Lung (tissue), 12 donors: ENCODE results near the gene B3GNT9. TPM values are rescaled to one million over a fixed set of nuclear protein-coding genes. Genes with fewer than 3 reads are reported as not detected.

ENCODE experiments used
- ATAC-seq: fragments of 200-7000 bp; cut with Tn5 transposase; one replicate; pipeline ENCODE4 v1.9.1; 2020; ENCODE audit warnings: moderate number of reproducible peaks; ENCODE audit not compliant: insufficient read depth, low FRiP score
- DNase-seq, 3 donors: peaks; one replicate each; pipeline ENCODE4 v3.0.0-alpha.2; 2013 to 2017
- H3K27ac ChIP-seq, 2 donors: one replicate each; pipeline ENCODE4 v1.5.1; 2013; ENCODE audit warnings: mild to moderate bottlenecking in 2 of 2, moderate library complexity in 2 of 2, control low read depth in 1 of 2, inconsistent platforms in 1 of 2, low read depth in 1 of 2, low read length in 1 of 2
- H3K27me3 ChIP-seq, 3 donors: one replicate each; pipeline ENCODE4 v1.5.1; 2013; ENCODE audit warnings: low read length in 2 of 3; ENCODE audit not compliant: control insufficient read depth in 3 of 3, insufficient read depth in 3 of 3
- H3K36me3 ChIP-seq, 4 donors: one replicate each; pipeline ENCODE4 v1.5.1; 2013; ENCODE audit warnings: low read length in 4 of 4, mild to moderate bottlenecking in 1 of 4, moderate library complexity in 1 of 4; ENCODE audit not compliant: control insufficient read depth in 4 of 4, insufficient read depth in 4 of 4
- H3K4me1 ChIP-seq, 5 donors: one replicate each; pipeline ENCODE4 v1.5.1; 2013; ENCODE audit warnings: low read length in 5 of 5, mild to moderate bottlenecking in 2 of 5, moderate library complexity in 1 of 5; ENCODE audit not compliant: control insufficient read depth in 5 of 5, insufficient read depth in 5 of 5
- H3K4me3 ChIP-seq: one replicate; pipeline ENCODE4 v1.5.1; 2013; ENCODE audit warnings: mild to moderate bottlenecking, control low read depth, moderate library complexity
- H3K9ac ChIP-seq, 2 donors: one replicate each; pipeline ENCODE4 v1.5.1; 2013; ENCODE audit warnings: low read length in 2 of 2, control low read depth in 1 of 2; ENCODE audit not compliant: insufficient read depth in 1 of 2
- H3K9me3 ChIP-seq, 4 donors: one replicate each; pipeline ENCODE4 v1.5.1; 2013; ENCODE audit warnings: low read length in 3 of 4, mild to moderate bottlenecking in 1 of 4, moderate library complexity in 1 of 4; ENCODE audit not compliant: control insufficient read depth in 4 of 4, insufficient read depth in 3 of 4
- WGBS, 2 donors: extraction: QIAGEN DNeasy Blood & Tissue Kit; methylation state at CpG; one replicate each; pipeline ENCODE4 v1.1.7; 2013; 5-methylcytosine and 5-hydroxymethylcytosine counted together
- polyA plus RNA-seq, 2 donors: library from polyadenylated mRNA; stranded (reverse); fragments of 200-250 nt; gene quantifications; one replicate each; pipeline ENCODE4 v1.2.1, GENCODE V29; 2013
- total RNA-seq, 2 donors: library from RNA; depleted of rRNA in 1 of 2; stranded (reverse); fragments of >200 nt in 1 of 2; gene quantifications; one replicate each; pipeline ENCODE4 v1.2.1, GENCODE V29; 2014 to 2021
- TF ChIP-seq, protein P1 (sequence below): IDR thresholded peaks from 2 replicates; pipeline ENCODE4 v1.5.1; 2012; ENCODE audit warnings: mild to moderate bottlenecking; ENCODE audit errors: control extremely low read depth, extremely low read depth
- donor health status: control.
- donor health status: control.
- donor health status: Bipolar disorder and iron deficiency.
- donor health status: healthy.
- donor health status: DM: yes; HTN: yes; CAD: no.

B3GNT9 gene
- total and polyA plus RNA-seq, 4 donors: 8.4 to 22.9 (median 14.5) TPM

DNA sequence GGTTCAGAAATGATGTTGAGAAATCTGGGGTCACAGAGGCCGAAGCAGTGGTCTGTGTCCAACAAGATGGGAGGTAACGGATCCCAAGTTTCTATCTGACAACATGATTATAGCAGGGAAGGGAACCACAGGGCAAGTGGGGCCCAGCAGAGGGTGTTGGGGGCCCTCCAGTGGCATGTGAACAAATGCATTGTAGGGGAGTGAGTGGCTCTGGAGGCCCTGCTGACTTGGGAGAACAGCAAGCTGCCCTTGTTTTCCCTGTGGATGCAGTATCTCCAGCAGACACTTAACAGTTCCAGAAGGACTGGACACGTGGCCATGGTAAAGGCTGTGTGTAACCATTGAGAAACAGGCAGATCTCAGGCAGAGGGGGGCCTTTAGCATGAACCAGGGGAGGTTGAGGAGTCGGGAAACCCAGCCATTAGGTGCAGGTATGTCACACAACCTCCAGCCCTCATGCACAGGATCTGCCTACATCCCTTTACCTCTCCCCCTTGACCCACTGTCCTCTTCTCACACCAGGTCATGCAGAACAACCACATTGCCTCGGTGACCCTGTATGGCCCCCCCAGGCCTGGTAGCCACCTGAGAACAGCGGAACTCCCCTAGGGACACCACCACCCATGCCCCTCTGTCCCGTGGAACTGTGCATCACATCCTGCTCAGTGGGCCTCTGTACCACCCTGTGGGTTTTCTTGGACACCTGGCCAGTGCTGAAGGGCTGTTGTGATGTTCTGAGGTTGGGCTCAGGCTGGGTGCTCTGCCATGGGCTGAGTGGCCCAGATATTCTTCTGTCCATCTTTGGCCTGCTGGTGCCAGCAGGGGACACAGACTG is 4.1 kb downstream of the B3GNT9 start:
- Histone ChIP-seq H3K4me3 (no peak overlapping the region), H3K9me3 (peaks cover 0 to 2% (median 0%) of the 10 kb centered on the region in 4 donors), H3K9ac (no peak overlapping the region), H3K27me3 (no peaks in the 10 kb centered on the region), H3K36me3 (peaks cover 10 to 62% (median 39%) of the 10 kb centered on the region in 4 donors), H3K4me1 (peaks cover 0 to 15% (median 4%) of the 10 kb centered on the region in 5 donors), H3K27ac (no peak overlapping the region)
- ATAC-seq: no peak
- TF ChIP-seq, protein P1, sequence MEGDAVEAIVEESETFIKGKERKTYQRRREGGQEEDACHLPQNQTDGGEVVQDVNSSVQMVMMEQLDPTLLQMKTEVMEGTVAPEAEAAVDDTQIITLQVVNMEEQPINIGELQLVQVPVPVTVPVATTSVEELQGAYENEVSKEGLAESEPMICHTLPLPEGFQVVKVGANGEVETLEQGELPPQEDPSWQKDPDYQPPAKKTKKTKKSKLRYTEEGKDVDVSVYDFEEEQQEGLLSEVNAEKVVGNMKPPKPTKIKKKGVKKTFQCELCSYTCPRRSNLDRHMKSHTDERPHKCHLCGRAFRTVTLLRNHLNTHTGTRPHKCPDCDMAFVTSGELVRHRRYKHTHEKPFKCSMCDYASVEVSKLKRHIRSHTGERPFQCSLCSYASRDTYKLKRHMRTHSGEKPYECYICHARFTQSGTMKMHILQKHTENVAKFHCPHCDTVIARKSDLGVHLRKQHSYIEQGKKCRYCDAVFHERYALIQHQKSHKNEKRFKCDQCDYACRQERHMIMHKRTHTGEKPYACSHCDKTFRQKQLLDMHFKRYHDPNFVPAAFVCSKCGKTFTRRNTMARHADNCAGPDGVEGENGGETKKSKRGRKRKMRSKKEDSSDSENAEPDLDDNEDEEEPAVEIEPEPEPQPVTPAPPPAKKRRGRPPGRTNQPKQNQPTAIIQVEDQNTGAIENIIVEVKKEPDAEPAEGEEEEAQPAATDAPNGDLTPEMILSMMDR: no peak
- DNase-seq: no peak
- WGBS, 2 donors: 92% methylated on average over 7 of the region's 7 CpGs

DNA sequence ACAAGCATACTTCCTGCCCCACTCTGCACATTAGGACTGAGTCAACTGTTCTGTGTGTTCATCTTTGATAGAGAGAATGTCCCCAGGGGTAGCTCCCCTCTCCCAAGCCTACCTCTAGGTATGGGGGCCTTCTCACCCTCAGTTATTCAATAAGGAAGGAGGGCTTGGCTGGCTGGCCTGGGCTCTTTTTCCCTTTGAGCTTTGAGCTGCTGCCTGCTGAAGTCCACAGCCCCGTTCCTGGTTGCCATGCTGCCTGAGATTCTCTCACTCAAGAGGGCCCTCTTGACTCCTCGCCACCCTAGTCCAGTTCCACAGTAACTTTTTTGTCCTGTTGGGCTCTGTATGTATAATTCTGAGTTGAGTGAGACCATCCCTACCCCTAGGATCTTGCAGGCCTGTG is 5.1 kb downstream of the B3GNT9 start:
- ATAC-seq (no peak), DNase-seq (no peak)
- Histone ChIP-seq H3K9ac (no peak overlapping the region), H3K9me3 (peaks cover 0 to 2% (median 0%) of the 10 kb centered on the region in 4 donors), H3K36me3 (peaks cover 15 to 72% (median 48%) of the 10 kb centered on the region in 4 donors), H3K4me1 (peaks cover 0 to 8% (median 0%) of the 10 kb centered on the region in 5 donors), H3K4me3 (no peak overlapping the region), H3K27ac (no peak overlapping the region), H3K27me3 (no peaks in the 10 kb centered on the region)
- TF ChIP-seq, protein P1: no peak
- WGBS, 2 donors: 84 to 88% methylated on average over 2 of the region's 2 CpGs

DNA sequence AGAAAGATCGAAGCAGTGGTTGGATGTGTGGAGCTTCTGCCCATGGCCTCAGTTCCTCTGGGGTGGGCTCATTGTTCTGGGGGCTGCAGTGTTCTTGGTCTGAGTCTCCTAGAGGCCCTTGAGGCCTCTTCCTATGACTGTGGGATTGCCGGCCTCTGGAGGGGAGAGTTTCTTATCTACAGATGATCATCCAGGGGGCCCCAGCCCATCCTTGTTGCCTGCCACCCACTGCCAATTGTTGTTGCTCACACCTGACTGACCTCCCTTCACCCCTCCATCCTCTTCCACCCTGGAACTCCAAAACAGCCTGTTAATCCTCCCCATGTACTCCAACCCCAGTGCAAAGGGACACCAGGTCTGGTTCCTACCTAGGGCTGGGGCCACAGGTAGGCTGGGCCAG is 5.9 kb downstream of the B3GNT9 start:
- ATAC-seq (no peak), DNase-seq (no peak)
- TF ChIP-seq, protein P1: no peak
- Histone ChIP-seq H3K4me3 (no peak overlapping the region), H3K27me3 (no peaks in the 10 kb centered on the region), H3K36me3 (peaks cover 19 to 77% (median 55%) of the 10 kb centered on the region in 4 donors), H3K27ac (no peak overlapping the region), H3K9ac (no peak overlapping the region), H3K9me3 (peaks cover 0 to 2% (median 0%) of the 10 kb centered on the region in 4 donors), H3K4me1 (peaks cover 0 to 2% (median 0%) of the 10 kb centered on the region in 5 donors)
- WGBS, 2 donors: 90 to 100% methylated on average over 2 of the region's 2 CpGs
